GM21825 (cell line): ENCODE measurements around the gene VSIG4.
"Not testable (repeated sequence)": the region's sequence is repeated elsewhere in the genome, so short reads cannot be mapped to it uniquely, and the experiment has no call there.

Experiments used
- ATAC-seq: cut with Tn5 transposase; IDR thresholded peaks from one replicate; pipeline ENCODE4 v1.9.1; 2021; ENCODE audit warnings: mild to moderate bottlenecking, moderate library complexity; ENCODE audit not compliant: unreplicated experiment

VSIG4 gene, protein sequence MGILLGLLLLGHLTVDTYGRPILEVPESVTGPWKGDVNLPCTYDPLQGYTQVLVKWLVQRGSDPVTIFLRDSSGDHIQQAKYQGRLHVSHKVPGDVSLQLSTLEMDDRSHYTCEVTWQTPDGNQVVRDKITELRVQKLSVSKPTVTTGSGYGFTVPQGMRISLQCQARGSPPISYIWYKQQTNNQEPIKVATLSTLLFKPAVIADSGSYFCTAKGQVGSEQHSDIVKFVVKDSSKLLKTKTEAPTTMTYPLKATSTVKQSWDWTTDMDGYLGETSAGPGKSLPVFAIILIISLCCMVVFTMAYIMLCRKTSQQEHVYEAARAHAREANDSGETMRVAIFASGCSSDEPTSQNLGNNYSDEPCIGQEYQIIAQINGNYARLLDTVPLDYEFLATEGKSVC

DNA sequence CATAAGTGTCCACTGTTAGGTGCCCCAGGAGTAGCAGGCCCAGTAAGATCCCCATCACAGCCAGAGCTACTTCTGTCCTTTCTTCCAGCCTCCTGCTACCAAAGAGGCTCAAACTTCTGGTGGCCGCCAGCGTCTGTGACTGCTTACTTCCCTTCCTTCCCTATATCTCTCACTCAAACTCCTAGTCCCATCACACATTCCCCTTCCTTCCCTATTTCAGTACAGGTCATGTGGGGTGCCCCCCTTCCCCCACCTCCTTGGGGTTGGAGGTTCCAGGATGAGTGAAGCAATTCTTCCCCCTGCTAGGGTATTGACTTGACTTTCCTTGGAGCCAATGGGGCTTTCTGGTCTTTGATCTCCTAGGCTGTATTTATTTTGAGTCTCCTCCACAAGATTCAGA, at the start of gene VSIG4:
Gene VSIG4, minus strand, starts transcription at position 137 of the 400 bp plus-strand sequence. Its CDS starts 82 bp downstream, at position 55.
- ATAC-seq, result no peak

DNA sequence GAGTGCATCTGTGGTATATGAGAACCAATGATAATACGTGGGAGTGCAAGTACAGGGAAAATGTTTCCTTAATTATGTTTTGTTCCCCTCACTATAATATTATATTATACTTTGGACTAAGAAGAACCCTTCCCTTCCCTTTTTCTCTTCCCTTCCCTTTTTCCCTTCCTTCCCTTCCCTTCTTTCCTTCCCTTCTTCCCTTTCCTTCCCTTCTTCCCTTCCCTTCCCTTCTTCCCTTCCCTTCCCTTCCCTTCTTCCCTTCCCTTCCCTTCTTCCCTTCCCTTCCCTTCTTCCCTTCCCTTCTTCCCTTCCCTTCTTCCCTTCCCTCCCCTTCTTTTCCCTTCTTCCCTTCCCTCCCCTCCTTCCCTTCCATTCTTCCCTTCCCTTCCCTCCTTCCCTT, 36.9 kb upstream of the VSIG4 start:
- ATAC-seq, result no peak

DNA sequence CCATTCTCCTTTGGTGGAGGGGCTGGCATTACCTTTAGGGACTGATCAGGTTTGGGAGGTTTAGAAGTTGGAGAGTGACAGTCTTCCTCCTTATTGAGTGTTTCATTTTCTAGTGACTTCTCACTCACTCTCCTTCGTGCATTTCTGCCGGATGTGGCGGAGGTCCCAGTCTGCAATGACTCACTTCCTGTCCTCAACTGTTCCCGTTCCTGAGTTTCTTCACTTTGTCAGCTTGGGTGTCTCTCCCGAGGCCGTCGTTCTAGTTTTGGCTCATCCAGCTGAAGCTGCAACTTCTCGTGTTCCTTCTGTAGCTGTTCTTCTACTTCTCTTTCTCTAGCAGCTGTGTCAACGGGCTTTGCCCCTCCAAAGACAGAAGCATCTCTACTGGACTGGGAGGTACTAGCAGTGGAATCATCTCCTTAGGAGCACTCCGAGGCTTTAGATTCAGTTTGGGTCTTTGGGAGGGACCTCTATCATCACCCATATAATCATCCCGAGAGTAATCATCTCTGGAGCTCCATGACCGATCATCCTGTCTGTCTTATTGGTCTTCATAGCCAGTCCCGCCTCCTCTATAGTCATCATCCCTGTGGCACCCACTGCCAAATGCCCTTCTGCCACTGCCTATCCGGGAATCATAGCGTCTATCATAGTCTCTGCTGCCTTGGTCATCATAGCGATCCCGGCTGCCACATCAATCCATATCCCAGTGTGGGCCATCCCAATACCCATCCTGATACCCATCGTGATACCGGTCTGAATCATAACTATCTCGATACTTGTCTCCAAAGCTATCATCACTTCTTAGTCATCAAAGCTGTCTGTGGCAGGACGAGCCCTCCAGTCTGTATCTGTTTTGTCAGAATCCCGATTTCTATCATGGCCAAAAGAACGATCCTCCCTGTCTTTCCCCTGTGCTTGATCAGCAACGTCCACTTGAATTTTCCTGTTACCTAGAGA, 35.3 kb upstream of the VSIG4 start:
- ATAC-seq, result no peak

DNA sequence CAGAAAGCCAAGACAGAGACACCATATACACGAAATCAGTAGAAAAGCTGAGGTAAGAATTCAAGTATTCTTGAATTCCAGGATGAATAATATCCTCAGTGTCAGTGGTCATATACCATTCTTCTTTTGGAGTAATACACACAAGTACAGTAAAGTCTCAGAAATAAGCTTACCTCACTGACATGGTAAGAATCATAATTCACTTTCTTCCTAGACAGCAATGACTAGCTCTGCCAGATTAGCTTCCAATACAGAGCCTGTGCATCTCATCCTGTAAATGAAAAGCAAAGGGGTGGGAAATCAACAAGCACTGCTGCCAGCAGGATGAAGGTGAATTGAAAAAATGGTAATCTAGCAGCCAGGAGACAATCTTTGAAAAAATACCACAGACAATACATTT, 31.2 kb upstream of the VSIG4 start:
- no peak for ATAC-seq

DNA sequence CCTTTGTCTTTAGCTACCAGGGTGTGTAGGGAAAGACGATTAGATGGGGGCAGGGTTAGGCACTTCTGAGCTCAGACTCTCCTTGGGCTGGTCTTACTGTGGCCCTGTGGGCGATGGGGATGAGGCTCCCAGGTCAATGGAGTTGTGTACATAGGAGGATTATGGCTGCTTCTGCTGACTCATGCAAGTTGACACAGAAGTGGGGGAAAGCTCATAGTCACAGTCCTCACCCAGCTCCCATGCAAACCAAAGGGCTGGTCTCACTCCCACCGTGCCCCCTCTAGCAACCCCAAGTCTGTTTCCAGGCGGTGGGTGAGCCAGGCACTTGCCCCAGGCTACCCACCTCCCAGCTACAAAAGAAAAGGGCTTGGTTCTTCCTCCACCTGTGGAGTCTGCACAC, 24.4 kb upstream of the VSIG4 start:
- ATAC-seq, result no peak

DNA sequence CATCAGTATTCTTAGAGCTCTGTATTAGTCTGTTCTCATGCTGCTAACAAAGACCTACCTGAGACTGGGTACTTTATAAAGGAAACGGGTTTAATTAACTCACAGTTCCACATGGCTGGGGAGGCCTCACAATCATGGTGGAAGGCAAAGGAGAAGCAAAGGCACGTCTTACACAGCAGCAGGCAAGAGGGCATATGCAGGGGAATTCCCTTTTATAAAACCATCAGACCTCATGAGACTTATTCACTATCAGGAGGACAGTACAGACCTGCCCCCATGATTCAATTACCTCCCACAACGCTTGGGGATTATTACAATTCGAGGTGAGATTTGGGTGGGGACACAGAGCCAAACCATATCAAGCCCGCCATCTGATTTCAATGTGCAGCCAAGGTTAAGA, 17.1 kb upstream of the VSIG4 start:
- not testable (repeated sequence) for ATAC-seq

DNA sequence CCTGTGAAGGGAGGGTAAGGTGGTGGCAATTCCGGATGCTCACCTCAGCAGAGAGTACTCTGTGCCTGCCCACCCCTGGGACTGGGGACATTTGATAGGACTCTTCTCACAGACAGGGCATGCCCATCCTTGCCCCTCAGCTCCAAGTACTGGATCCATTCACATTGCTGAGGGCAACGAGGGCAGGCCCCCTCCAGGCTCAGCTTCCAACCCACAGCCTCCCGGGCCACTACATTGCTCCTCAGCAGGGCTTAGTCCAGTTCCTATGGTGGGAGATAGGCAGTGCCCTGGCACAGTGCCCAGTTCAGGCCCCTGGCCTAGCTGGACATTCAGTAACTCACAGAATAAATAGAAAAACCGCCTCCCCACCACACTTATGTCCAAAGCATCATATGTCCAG, 15.1 kb upstream of the VSIG4 start:
- no peak for ATAC-seq

DNA sequence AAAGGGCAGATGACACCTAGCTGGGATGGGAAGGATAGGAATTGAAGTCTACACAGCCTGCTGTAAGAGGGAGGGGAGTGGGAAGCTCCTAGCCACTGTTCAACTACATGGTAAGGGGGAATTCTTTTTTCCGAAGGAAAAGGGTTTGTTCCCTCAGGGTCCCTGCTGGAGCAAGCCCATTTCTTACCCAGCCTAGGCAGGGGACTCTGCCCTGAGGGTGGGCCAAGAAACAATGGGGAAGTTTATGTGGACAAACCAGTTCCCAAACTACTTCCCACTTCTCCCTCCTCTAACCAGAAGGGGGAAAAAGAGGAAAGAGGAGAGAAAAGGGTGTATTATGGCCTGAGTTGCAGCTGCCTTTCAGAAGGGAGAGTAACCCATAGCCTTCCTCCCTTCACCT, 13.5 kb upstream of the VSIG4 start:
- ATAC-seq, result no peak

DNA sequence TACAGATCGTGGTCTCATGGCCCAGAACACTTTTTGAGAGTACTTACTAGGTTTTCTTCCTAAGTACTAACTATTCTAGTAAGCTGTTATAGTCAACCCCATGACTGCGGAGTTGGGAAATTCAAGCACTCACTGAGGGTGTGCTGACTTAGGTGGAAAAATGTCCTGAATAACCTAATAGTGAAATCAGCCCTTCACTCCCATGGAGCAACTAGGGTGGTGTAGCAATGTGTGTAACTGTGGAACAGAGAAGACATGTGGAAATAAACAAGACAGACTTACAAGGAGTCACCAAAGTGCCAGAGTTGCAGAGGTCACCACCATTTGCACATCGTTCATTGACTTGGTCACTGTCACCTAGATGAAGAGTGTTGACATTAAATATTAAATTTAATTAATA, 12.1 kb upstream of the VSIG4 start:
- no peak for ATAC-seq

DNA sequence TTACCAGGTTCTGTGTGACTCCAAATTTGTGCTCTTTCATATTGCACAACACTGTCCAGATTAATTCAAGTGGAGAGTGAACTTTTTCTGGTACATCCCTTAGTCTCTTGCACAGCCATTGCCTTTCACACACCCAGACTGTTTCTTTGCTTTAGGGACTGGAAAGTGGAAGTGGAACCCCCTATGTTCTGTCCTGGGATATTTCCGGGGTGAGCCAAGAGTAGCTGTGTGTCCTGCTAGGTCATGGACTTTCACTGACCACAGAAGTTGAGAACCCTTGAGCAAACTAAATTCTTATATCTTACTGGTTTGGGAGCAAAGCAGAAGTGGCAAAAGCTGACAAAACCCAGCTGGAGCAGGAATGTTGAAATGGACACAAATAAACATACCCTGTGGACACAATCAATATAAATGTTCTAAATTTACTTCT, 10.3 kb upstream of the VSIG4 start:
- ATAC-seq, result no peak

DNA sequence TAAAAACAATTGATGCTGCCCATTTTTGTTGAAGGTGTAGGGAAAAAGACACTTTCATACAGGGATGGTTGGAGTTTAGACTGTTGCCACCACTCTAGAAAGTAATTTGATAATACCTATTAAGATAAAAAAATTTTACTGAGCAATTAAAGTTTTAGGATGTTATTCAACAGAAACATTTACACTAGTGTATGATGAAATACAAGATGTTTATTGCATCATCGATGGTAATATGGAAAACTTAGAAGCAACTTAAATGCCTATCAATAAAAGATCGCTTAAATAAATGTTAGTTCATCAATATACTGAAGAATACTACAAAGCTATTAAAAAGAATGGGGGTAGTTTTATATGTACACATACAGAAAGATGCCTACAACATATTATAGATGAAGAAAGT, 9.2 kb upstream of the VSIG4 start:
- no peak for ATAC-seq

DNA sequence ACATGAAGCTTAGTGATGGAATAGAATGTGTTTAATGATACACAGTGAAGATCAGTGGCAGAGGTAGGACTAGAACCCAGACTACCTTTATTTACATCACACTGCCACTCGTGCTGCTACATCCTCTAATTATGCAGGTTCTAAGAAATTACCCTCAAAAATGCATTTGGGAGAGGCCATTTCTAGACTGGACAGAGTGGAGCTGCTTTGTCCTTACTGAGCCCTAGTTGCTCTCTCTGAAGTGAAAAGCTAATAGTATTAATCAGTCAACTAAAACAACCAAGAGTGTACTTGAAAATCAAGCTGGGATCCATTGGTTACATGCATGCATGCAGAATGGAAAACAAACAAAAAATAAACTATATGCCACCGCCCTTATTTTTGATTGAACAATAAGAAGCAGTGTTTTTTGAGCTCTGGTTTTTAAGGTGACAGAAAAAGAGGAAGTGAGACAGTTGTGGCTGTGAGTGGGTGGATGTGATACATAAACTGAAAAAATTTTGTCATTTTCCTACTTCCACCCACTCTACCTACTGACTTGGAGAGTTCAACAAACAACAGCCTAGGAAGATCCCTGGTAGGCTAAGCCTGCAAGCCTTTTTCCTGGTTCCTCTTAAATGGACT, 6.8 kb upstream of the VSIG4 start:
- ATAC-seq, result peak; percentile 76

DNA sequence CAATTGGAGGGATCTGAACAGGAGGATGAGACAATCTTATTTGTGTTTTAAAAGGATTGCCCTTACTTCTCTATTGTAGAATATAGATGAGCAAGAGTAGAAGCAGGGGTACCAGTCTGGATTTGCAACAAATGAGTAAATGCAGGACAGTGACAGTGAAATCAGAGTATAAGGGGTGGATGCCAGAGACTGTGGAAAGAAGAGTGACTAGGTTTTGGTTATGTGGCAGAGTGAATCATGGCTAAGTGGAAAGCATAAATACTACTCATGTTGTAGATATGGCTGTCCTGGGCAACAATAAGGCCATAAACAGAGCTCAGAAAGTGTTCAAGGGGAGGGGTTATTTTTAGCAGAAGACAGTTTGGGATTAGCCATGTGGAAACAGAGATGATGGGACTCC, 6.0 kb upstream of the VSIG4 start:
- ATAC-seq, result no peak

DNA sequence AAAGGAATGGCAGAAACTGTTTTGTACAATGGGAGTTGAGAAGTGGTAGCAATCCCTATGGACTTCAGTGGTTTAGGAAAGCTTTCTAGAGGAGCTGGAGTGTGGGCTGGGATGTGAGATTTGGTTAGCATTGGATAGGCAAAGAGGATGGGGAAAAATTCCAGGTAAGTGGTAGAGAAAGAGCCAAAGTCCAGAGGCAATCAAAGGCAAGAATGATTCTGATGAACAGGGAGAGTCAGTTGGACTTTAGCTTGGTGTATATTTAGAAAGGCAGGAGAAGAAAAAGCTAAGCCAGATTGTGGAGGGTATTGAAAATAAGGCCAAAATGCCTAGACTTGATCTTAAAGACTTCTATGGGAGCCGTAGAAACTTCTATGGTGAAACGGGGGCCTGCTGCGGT, 3.7 kb upstream of the VSIG4 start:
- ATAC-seq, result no peak

DNA sequence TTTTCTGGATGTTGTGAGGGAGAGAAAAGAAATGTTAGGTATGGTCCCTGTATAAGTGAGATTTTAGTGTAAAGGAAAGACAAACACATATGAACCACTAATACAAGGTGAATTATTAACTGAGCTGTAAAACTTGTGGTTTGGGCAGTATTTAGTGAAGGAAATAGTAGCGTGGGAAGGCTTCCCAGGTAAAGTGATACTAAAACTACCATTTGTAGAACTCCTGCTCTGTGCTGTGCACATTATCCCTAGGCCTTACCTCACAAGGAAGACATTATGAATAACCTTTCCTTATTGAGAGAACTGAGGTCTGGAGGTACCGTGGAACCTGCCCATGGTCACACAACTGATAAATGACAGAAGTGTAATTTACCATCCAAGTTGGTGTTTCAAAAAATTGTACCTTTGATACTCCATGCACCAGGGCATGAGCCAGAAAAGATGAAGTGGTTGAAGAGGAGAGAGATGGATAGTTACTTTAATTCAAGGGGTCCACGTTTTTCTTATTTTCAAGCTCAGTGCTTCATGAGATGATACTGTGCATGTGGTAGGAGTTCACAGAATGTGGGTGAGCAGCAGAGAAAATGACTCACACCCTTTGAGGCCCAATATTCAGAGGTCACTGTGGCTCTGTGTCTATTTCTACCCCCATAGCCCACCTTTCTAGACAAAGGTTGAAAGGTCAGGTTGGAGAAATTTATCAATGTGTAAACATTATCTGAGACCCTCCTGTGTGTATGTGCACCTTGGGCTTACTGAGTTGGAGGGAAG, 2.6 kb upstream of the VSIG4 start:
- peak; percentile 60 for ATAC-seq

DNA sequence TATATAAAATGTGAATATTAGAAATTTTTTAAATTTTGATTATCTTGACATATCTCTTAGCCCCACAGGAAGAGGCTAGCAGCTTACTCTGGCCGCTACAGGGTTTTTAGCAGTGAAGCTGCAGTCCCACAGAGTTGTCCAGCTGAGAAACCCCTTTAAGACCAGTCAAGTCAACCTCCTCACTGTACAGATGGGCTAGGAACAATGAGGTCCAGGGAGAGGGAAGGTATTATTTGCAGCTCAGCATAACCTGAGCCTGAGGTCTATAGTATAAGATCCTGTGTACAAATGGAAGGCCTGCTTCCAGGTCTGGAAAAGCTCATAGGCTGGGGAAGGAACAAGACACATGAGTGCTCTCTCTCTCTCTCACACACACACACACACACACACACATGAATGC, 1.8 kb downstream of the VSIG4 start:
- no peak for ATAC-seq

DNA sequence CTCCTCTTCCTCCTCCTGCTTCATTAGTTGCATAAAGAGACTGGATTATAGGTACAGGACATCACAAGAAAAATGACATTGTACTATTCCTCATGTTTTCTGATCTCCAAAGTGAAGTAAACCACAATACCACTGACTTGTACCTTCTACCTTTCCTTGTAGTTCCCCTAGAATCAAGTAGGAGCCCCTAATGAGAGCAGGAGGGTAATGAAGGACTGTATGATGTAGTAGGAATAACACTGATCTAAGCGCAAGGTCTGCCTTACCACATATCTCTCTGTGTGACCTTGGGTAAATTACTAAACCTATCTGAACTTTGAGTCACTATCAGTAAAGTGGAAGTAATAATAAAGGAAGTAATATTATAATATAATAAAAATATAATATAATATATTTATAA, 3.6 kb downstream of the VSIG4 start:
- ATAC-seq, result no peak

DNA sequence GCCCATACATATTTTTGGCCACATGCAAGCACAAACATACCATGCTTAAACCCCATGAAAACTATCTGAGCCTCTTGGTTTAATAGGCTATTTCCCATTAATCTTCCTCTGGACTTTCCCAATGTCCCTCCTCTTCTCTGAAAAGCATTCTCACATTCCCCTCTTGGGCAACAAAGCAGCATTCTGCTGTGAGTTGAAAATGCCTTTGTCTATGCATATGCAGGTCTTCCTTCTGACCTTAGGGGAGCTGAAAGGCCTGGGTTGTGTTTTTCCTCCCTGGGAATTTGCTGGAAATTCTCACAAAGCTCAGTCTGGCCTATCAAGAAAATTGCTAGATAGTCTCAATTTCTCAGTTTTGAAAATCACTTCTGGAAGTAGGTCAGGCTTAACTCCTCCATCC, 4.2 kb downstream of the VSIG4 start:
- no peak for ATAC-seq

DNA sequence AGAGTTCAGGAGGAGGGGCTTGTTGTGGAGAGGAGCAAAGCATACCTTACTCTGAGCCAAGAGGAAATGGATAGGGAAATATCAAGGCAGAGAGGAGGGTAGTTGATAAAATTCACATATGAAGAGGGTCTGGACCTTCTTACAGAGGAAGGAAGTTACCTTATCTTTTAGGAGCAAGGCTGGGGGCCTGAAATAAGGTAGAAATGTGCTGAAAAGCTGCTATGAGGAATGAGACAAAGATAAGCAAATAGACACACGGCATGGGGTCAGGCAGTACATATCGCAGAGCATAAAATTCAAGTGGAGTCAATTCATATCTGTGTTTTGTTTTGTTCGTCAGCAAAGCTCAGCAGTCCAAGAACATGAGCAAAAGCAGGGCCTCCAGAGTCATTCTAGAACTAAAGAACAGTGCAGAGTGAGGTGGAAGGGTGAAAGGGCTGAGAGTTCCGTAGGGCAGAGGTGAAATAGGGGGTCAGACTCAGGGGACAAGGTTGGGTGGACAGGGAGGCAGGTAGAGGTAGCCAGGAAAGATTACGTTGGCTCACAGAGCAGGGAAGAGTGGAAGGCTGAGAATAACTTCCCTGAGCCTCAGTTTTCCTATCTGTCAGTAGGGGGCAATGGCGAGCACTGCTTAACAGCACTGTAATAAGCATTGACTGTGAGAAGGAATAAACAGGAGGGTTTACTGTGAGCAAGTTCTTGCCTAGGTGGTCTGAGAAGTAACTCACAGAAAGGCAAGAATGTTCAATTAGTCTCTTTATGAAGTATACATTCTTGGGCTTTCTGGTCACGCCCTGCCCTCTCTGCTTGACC, 9.2 kb downstream of the VSIG4 start:
- ATAC-seq, result peak; percentile 57

DNA sequence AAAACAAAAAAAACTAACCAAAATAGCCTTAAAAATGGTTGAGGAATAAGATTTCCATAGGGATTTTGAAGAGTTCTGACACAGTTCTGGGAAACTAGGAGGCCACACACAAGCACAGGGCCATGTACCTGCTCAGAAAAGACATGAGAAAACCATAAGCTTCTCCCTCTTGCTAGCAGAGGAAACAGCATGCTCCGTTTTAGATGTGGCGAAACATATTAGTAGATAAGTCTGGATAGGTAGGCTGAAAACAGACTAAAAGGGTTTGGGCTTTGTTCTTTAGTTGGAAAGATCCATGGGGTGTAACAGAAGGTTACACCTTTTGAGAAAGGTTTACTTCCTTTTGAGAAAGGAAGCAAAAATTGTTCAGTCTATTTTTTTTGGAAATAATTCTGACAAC, 10.9 kb downstream of the VSIG4 start:
- ATAC-seq, result no peak
